GM12878 (cell line): ENCODE measurements around the gene EMC1. TPM values are rescaled to one million over a fixed set of nuclear protein-coding genes. Genes with fewer than 3 reads are reported as not detected.

Experiments
- ATAC-seq: fragments of 200-7000 bp; cut with Tn5 transposase; 3 replicates; pipeline ENCODE4 v1.9.1; 2020; ENCODE audit warnings: mild to moderate bottlenecking, moderate library complexity
- BruUV-seq: library from RNA; stranded (reverse); fragments of 400-500 nt; replicated peaks from 2 replicates; lab custom pipeline; 2021; lab: Mats Ljungman, UMichigan
- CTCF ChIA-PET: fragments of 300-600 bp; sonication (Branson Sonifier 250); formaldehyde crosslinking; extraction: SDS; loops from one replicate; lab custom pipeline; 2021; ENCODE audit warnings: inconsistent platforms; lab: Yijun Ruan, JAX
- POLR2A ChIA-PET: fragments of 350-600 bp; formaldehyde crosslinking; extraction: SDS; loops from one replicate; lab custom pipeline; 2021; ENCODE audit warnings: inconsistent platforms; lab: Charles Lee
- RAD21 ChIA-PET: fragments of 300-600 bp; sonication (Branson Sonifier 250); formaldehyde crosslinking; loops from one replicate; lab custom pipeline; 2023; ENCODE audit warnings: antibody characterized with exemption; ENCODE audit not compliant: unreplicated experiment; lab: Charles Lee
- SMC1A ChIA-PET: fragments of 300-600 bp; sonication (Branson Sonifier 250); formaldehyde crosslinking; loops from one replicate; lab custom pipeline; 2023; ENCODE audit not compliant: unreplicated experiment, uncharacterized antibody; lab: Charles Lee
- DNase-seq: peaks from one replicate; pipeline ENCODE4 v3.0.0-alpha.2; 2011; ENCODE audit warnings: low read depth, low spot score
- FAIRE-seq: peaks from 3 replicates; lab custom pipeline; 2011; peaks lifted over from hg19 to GRCh38; lab: Jason Lieb, UNC
- H2AFZ ChIP-seq: 2 replicates; pipeline ENCODE4 v1.6.0; 2011; ENCODE audit warnings: low read depth, low read length, control low read depth; ENCODE audit not compliant: control insufficient read depth
- H3K27ac ChIP-seq: 2 replicates; pipeline ENCODE4 v1.5.1; 2011; ENCODE audit warnings: control low read depth; ENCODE audit not compliant: control insufficient read depth, insufficient read depth
- H3K27me3 ChIP-seq, 2 experiments: replicated peaks in 1 of 2; 2 replicates each; pipeline versions ENCODE4 v1.6.0 to v1.6.1; 2011; ENCODE audit warnings: low read length in 1 of 2; ENCODE audit not compliant: control insufficient read depth in 2 of 2, insufficient read depth in 2 of 2
- H3K36me3 ChIP-seq, 2 experiments: 2 replicates each; pipeline ENCODE4 v1.5.1; 2011; ENCODE audit warnings: low read length in 1 of 2; ENCODE audit not compliant: control insufficient read depth in 2 of 2, insufficient read depth in 2 of 2
- H3K4me1 ChIP-seq: 2 replicates; pipeline ENCODE4 v1.6.1; 2011; ENCODE audit warnings: mild to moderate bottlenecking, low read length, moderate library complexity, mixed read lengths; ENCODE audit not compliant: control insufficient read depth, insufficient read depth
- H3K4me2 ChIP-seq: 2 replicates; pipeline ENCODE4 v1.6.0; 2011; ENCODE audit warnings: control low read depth; ENCODE audit not compliant: control insufficient read depth, insufficient read depth
- H3K4me3 ChIP-seq: fragments of 200-600 bp; sonication (generic); 2 replicates; pipeline ENCODE4 v1.5.1; 2016
- H3K79me2 ChIP-seq: 2 replicates; pipeline ENCODE4 v1.6.0; 2011; ENCODE audit warnings: low read length; ENCODE audit not compliant: control insufficient read depth, insufficient read depth
- H3K9ac ChIP-seq: 2 replicates; pipeline ENCODE4 v1.8.0; 2011; ENCODE audit warnings: low read length, control low read depth, mixed read lengths; ENCODE audit not compliant: control insufficient read depth, insufficient read depth
- H3K9me3 ChIP-seq: replicated peaks from 3 replicates; pipeline ENCODE4 v1.5.1; 2011; ENCODE audit warnings: mild to moderate bottlenecking, low read length; ENCODE audit not compliant: control insufficient read depth, insufficient read depth
- H4K20me1 ChIP-seq: 2 replicates; pipeline ENCODE4 v1.6.0; 2011; ENCODE audit not compliant: control insufficient read depth, insufficient read depth
- BCLAF1 ChIP-seq: fragments of 450-650 bp; IDR thresholded peaks from 2 replicates; pipeline ENCODE4 v1.6.1; 2017; ENCODE audit warnings: antibody characterized with exemption, mild to moderate bottlenecking, moderate library complexity
- CBX3 ChIP-seq: fragments of 200-600 bp; sonication (generic); IDR thresholded peaks from 2 replicates; pipeline ENCODE4 v1.6.1; 2016; ENCODE audit warnings: low read depth, borderline replicate concordance
- DPF2 ChIP-seq: fragments of 450-650 bp; IDR thresholded peaks from 2 replicates; pipeline ENCODE4 v1.6.1; 2017; ENCODE audit warnings: mild to moderate bottlenecking
- ELK1 ChIP-seq: IDR thresholded peaks from 2 replicates; pipeline ENCODE4 v1.6.1; 2012; ENCODE audit warnings: low read depth, low read length, improper control_type of control experiment
- FOXK2 ChIP-seq: fragments of 450-650 bp; IDR thresholded peaks from 2 replicates; pipeline ENCODE4 v1.6.1; 2017; ENCODE audit warnings: mild to moderate bottlenecking, moderate library complexity
- FOXM1 ChIP-seq: IDR thresholded peaks from 2 replicates; pipeline ENCODE4 v1.6.1; 2012; ENCODE audit warnings: low read depth, mild to moderate bottlenecking, inconsistent platforms, low read length, moderate library complexity
- HDGF ChIP-seq: fragments of 450-650 bp; IDR thresholded peaks from 2 replicates; pipeline ENCODE4 v1.6.1; 2016; ENCODE audit warnings: antibody characterized with exemption
- JUNB ChIP-seq: IDR thresholded peaks from 2 replicates; pipeline ENCODE4 v1.6.1; 2016; ENCODE audit warnings: antibody characterized with exemption, mild to moderate bottlenecking
- KAT2A ChIP-seq: conservative IDR thresholded peaks from 2 replicates; pipeline ENCODE4 v1.6.1; 2011; ENCODE audit warnings: low read depth, low read length; ENCODE audit not compliant: control insufficient read depth
- KLF5 ChIP-seq: fragments of 450-650 bp; IDR thresholded peaks from 2 replicates; pipeline ENCODE4 v1.6.1; 2014; ENCODE audit warnings: mild to moderate bottlenecking; ENCODE audit not compliant: partially characterized antibody
- MEF2B ChIP-seq: fragments of 450-650 bp; IDR thresholded peaks from 2 replicates; pipeline ENCODE4 v1.6.1; 2018; ENCODE audit warnings: mild to moderate bottlenecking, moderate library complexity; ENCODE audit not compliant: partially characterized antibody, poor library complexity, severe bottlenecking
- RAD21 ChIP-seq: IDR thresholded peaks from 2 replicates; pipeline ENCODE4 v1.6.1; 2011; ENCODE audit warnings: mild to moderate bottlenecking, low read depth, low read length, moderate library complexity; ENCODE audit not compliant: insufficient read depth
- RAD51 ChIP-seq: fragments of 450-650 bp; IDR thresholded peaks from 2 replicates; pipeline ENCODE4 v1.6.1; 2016; ENCODE audit warnings: moderate library complexity, mild to moderate bottlenecking, inconsistent platforms
- SMC3 ChIP-seq: IDR thresholded peaks from 2 replicates; pipeline ENCODE4 v1.6.1; 2011; ENCODE audit warnings: low read length, improper control_type of control experiment, borderline replicate concordance
- SREBF2 ChIP-seq: IDR thresholded peaks from 2 replicates; pipeline ENCODE4 v1.6.1; 2012; ENCODE audit warnings: mild to moderate bottlenecking, low read length
- TARDBP ChIP-seq: IDR thresholded peaks from 2 replicates; pipeline ENCODE4 v1.6.1; 2016; ENCODE audit warnings: borderline replicate concordance
- ZZZ3 ChIP-seq: IDR thresholded peaks from 2 replicates; pipeline ENCODE4 v1.6.1; 2011; ENCODE audit warnings: low read depth; ENCODE audit not compliant: control insufficient read depth, insufficient read length
- WGBS: methylation state at CpG from one replicate; pipeline ENCODE4 v1.1.6; 2016; ENCODE audit warnings: low lambda C conversion rate; ENCODE audit not compliant: insufficient replicate concordance, insufficient coverage; ENCODE audit errors: missing lambda C conversion rate; 5-methylcytosine and 5-hydroxymethylcytosine counted together
- in situ Hi-C: fragments of 300-500 bp; cut with MboI; formaldehyde crosslinking; loops from 9 replicates; pipeline ENCODE4 v1.14.3; 2018; ENCODE audit warnings: mixed read lengths
- intact Hi-C: fragments of 100-400 bp; cut with micrococcal nuclease; formaldehyde crosslinking; loops from one replicate; pipeline ENCODE4 v1.14.2; 2022; ENCODE audit not compliant: unreplicated experiment
- polyA plus RNA-seq, 11 experiments: library from polyadenylated mRNA; depleted of rRNA in 4 of 11; unstranded in 6 of 11; stranded (reverse) in 5 of 11; fragments of >200 nt; fragmentation: Nextera tagmentation in 4 of 11; fragmentation: Illumina TruSeq in 1 of 11; extraction: Ambion mirVana in 4 of 11; extraction: Trizol in 1 of 11; gene quantifications; 1 replicate in 1 of 11; 2 replicates in 10 of 11; pipeline versions ENCODE4 v1.2.1 to v1.2.3, GENCODE V29; 2011 to 2016; ENCODE audit warnings: inconsistent platforms in 2 of 11, missing spikeins in 2 of 11, low read depth in 1 of 11
- total RNA-seq, 4 experiments: library from RNA; depleted of rRNA in 3 of 4; stranded (reverse); fragments of >200 nt in 3 of 4; fragmentation: Illumina TruSeq in 1 of 4; extraction: Trizol in 1 of 4; gene quantifications; 2 replicates each; pipeline versions ENCODE4 v1.2.1 to v1.2.3, GENCODE V29; 2013 to 2021

Gene EMC1
- total and polyA plus RNA-seq, 10 of the 15 experiments (the other 5 are each of a cell fraction or from before 2014, with no cell fraction given): 12.2 to 43.6 (median 20.6) TPM

- Histone ChIP-seq H3K27me3 (peaks cover 0 to 2% of the 10 kb centered on the region in 2 experiments; a peak in 2 of 4 replicates), H3K9ac (no peak overlapping the region), H4K20me1 (no peaks in the 10 kb centered on the region), H3K4me3 (no peak overlapping the region), H3K79me2 (no peaks in the 10 kb centered on the region)
- ChIA-PET RAD21 (interaction anchor here (0.6 kb wide), 1 partner anchor 13 kb away, joined by 3 read pairs; no protein-coding TSS in a partner anchor), POLR2A (no interaction called here), CTCF (no interaction called here)
- TF ChIP-seq KAT2A (no peak), DPF2 (no peak), MEF2B (no peak), HDGF (no peak), TARDBP (no peak), KLF5 (no peak), ZZZ3 (no peak), CBX3 (no peak), FOXM1 (no peak), FOXK2 (no peak)
- TF ChIP-seq, all 136 proteins: peak for 0
- Histone ChIP-seq H2AFZ (no peak overlapping the region), H3K36me3 (no peaks in the 10 kb centered on the region), H3K4me1 (no peaks in the 10 kb centered on the region), H3K4me2 (no peak overlapping the region), H3K9me3 (no peaks in the 10 kb centered on the region; the same call in 2 of the 3 replicates), H3K27ac (no peak overlapping the region)
- FAIRE-seq: no peak
- no peak for DNase-seq
- intact Hi-C loops: no loop called here
- SMC1A ChIA-PET: no interaction called here
- no peak for ATAC-seq
- WGBS: 18% methylated on average over 8 of the region's 8 CpGs
- in situ Hi-C loops: no loop called here
- BruUV-seq: no TSS peak
Observed at GRCh38 chr1:19284881-19285280, 33.6 kb upstream of the EMC1 start.

GRCh38 chr1:19283891-19284290, 32.6 kb upstream of the EMC1 start:
- H3K4me3 ChIP-seq: no peak overlapping the region
- POLR2A ChIA-PET: interaction anchor here (0.9 kb wide), 1 partner anchor 14 kb away, joined by 3 read pairs; no protein-coding TSS in a partner anchor
- no peak overlapping the region for H3K4me2 ChIP-seq
- H3K27me3 ChIP-seq: no peaks in the 10 kb centered on the region; a peak in 1 of 4 replicates
- ATAC-seq: no peak
- SMC1A ChIA-PET: no interaction called here
- RAD21 ChIA-PET: no interaction called here
- H2AFZ ChIP-seq: no peak overlapping the region
- H3K4me1 ChIP-seq: no peaks in the 10 kb centered on the region
- H3K9ac ChIP-seq: no peak overlapping the region
- no peak for DNase-seq
- BruUV-seq: no TSS peak
- FAIRE-seq: no peak
- CTCF ChIA-PET: no interaction called here
- no peaks in the 10 kb centered on the region for H3K36me3 ChIP-seq
- no peaks in the 10 kb centered on the region for H4K20me1 ChIP-seq
- H3K9me3 ChIP-seq: no peaks in the 10 kb centered on the region
- 85% methylated on average over 9 of the region's 9 CpGs for WGBS
- in situ Hi-C loops: no loop called here
- H3K79me2 ChIP-seq: no peaks in the 10 kb centered on the region
- intact Hi-C loops: no loop called here
- H3K27ac ChIP-seq: no peak overlapping the region
- TF ChIP-seq RAD51 (no peak), ZZZ3 (no peak), SREBF2 (no peak), BCLAF1 (no peak), RAD21 (no peak), ELK1 (no peak), SMC3 (no peak), JUNB (no peak)
